ENCODE results near the gene MTAP.
A peak's percentile ranks its signal among the peaks of the same experiment; 100 is the strongest.

MTAP gene

GRCh38 chr9:21800931-21801682 is 1.3 kb upstream of the MTAP start:
- H2AFZ ChIP-seq (ENCODE audit: low read length) = no peak overlapping the region
- DNase-seq = no peak
- H3K9ac ChIP-seq (ENCODE audit: low read length) = no peak overlapping the region
- H3K4me2 ChIP-seq (ENCODE audit: low read depth, low read length) = peak overlapping the region; percentile 86; the same call in 1 of the 2 replicates
- no peak overlapping the region for H3K27ac ChIP-seq (ENCODE audit: low read length)
- no peaks in the 10 kb centered on the region for H3K9me2 ChIP-seq (replicated peaks; ENCODE audit: insufficient read depth, low read length)
- H3K4me1 ChIP-seq (ENCODE audit: low read length) = peaks cover 13% of the 10 kb centered on the region; the same call in 1 of the 2 replicates
- TF ChIP-seq CTCF (IDR thresholded peaks at IDR 0.05; ENCODE audit: low read length) (no peak), EZH2phosphoT487 (IDR thresholded peaks at IDR 0.05; ENCODE audit: low read length) (no peak), EZH2 (optimal IDR thresholded peaks at IDR 0.05; ENCODE audit: low read depth, low read length) (no peak)
- no peaks in the 10 kb centered on the region for H4K20me1 ChIP-seq (ENCODE audit: insufficient read depth, low read length)
- H3K4me3 ChIP-seq (ENCODE audit: low read length) = no peak overlapping the region
- peaks cover 33% of the 10 kb centered on the region for H3K79me2 ChIP-seq (ENCODE audit: low read length)
- peaks cover 4% of the 10 kb centered on the region; the same call in 1 of the 2 replicates for H3F3A ChIP-seq (ENCODE audit: insufficient read depth, low read length)
- no peaks in the 10 kb centered on the region for H3K36me3 ChIP-seq (replicated peaks; ENCODE audit: insufficient read depth, low read length)
- no peaks in the 10 kb centered on the region for H3K9me3 ChIP-seq (replicated peaks; ENCODE audit: insufficient read depth, low read length)
- no peaks in the 10 kb centered on the region for H3K27me3 ChIP-seq (replicated peaks; ENCODE audit: insufficient read depth, low read length)

GRCh38 chr9:21801683-21802417 is 586 bp upstream of the MTAP start:
- no peaks in the 10 kb centered on the region for H3K9me2 ChIP-seq (replicated peaks; ENCODE audit: insufficient read depth, low read length)
- H3K4me2 ChIP-seq (ENCODE audit: low read depth, low read length) = peak overlapping the region; percentile 86
- peak overlapping the region; percentile 62 for H2AFZ ChIP-seq (ENCODE audit: low read length)
- peak overlapping the region; percentile 68; the same call in 1 of the 2 replicates for H3K9ac ChIP-seq (ENCODE audit: low read length)
- peaks cover 40% of the 10 kb centered on the region for H3K79me2 ChIP-seq (ENCODE audit: low read length)
- no peaks in the 10 kb centered on the region for H4K20me1 ChIP-seq (ENCODE audit: insufficient read depth, low read length)
- H3F3A ChIP-seq (ENCODE audit: insufficient read depth, low read length) = peaks cover 4% of the 10 kb centered on the region; the same call in 1 of the 2 replicates
- TF ChIP-seq CTCF (IDR thresholded peaks at IDR 0.05; ENCODE audit: low read length) = no peak
- no peak for TF ChIP-seq EZH2phosphoT487 (IDR thresholded peaks at IDR 0.05; ENCODE audit: low read length)
- no peak for TF ChIP-seq EZH2 (optimal IDR thresholded peaks at IDR 0.05; ENCODE audit: low read depth, low read length)
- H3K27ac ChIP-seq (ENCODE audit: low read length) = no peak overlapping the region
- peak; percentile 8 for DNase-seq
- H3K27me3 ChIP-seq (replicated peaks; ENCODE audit: insufficient read depth, low read length) = no peaks in the 10 kb centered on the region
- H3K36me3 ChIP-seq (replicated peaks; ENCODE audit: insufficient read depth, low read length) = no peaks in the 10 kb centered on the region
- peaks cover 13% of the 10 kb centered on the region; the same call in 1 of the 2 replicates for H3K4me1 ChIP-seq (ENCODE audit: low read length)
- peak overlapping the region; percentile 72 for H3K4me3 ChIP-seq (ENCODE audit: low read length)
- no peaks in the 10 kb centered on the region for H3K9me3 ChIP-seq (replicated peaks; ENCODE audit: insufficient read depth, low read length)

- TF ChIP-seq CTCF (IDR thresholded peaks at IDR 0.05; ENCODE audit: low read length) (no peak), EZH2phosphoT487 (IDR thresholded peaks at IDR 0.05; ENCODE audit: low read length) (no peak), EZH2 (optimal IDR thresholded peaks at IDR 0.05; ENCODE audit: low read depth, low read length) (no peak)
- peak overlapping the region; percentile 66; the same call in 1 of the 2 replicates for H3K27ac ChIP-seq (ENCODE audit: low read length)
Measured at GRCh38 chr9:21803649-21804048, 1.2 kb downstream of the MTAP start.

More at GRCh38 chr9:21803649-21804048, 1.2 kb downstream of the MTAP start:
- Histone ChIP-seq H4K20me1 (ENCODE audit: insufficient read depth, low read length) (no peaks in the 10 kb centered on the region), H3K4me2 (ENCODE audit: low read depth, low read length) (peak overlapping the region; percentile 86), H3K27me3 (replicated peaks; ENCODE audit: insufficient read depth, low read length) (no peaks in the 10 kb centered on the region), H3K9me2 (replicated peaks; ENCODE audit: insufficient read depth, low read length) (no peaks in the 10 kb centered on the region), H3K36me3 (replicated peaks; ENCODE audit: insufficient read depth, low read length) (no peaks in the 10 kb centered on the region), H3F3A (ENCODE audit: insufficient read depth, low read length) (peaks cover 4% of the 10 kb centered on the region; the same call in 1 of the 2 replicates), H3K4me3 (ENCODE audit: low read length) (peak overlapping the region; percentile 72), H3K79me2 (ENCODE audit: low read length) (peaks cover 58% of the 10 kb centered on the region), H3K4me1 (ENCODE audit: low read length) (peaks cover 13% of the 10 kb centered on the region; the same call in 1 of the 2 replicates), H3K9me3 (replicated peaks; ENCODE audit: insufficient read depth, low read length) (no peaks in the 10 kb centered on the region), H3K9ac (ENCODE audit: low read length) (peak overlapping the region; percentile 68), H2AFZ (ENCODE audit: low read length) (0 out of 2 replicates have a peak overlapping the region, but pooled peaks have one; percentile 45)
- DNase-seq = no peak

Data from MM.1S (cell line).